ENCODE data around the gene DNHD1. TPM values are rescaled to one million over a fixed set of nuclear protein-coding genes. Genes with fewer than 3 reads are reported as not detected.

Gene DNHD1
- total RNA-seq, 1 donor from 2014 or later, result 5.0 TPM

DNA sequence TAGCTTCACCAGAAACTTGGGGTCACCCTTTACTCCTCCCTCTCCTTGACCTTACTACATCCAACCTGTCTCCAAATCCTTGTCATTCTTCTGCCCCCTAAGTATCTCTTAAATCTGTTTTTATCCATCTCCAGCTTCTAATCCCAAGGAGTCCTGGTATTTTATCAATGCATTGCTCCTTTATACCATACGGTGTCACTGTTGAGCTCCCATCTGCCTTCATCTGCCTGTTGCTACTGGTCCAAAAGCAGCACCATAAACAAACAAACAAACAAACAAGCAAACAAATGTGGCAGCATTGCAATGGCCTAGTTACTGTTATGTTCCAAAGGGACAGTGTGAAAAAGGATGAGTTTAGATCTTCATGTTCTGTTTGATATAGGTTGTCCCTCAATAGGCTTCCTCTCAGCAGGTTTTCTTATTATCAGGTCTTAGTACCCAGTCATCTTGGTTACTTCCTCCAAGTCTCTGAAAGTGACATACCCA is 34.2 kb downstream of the DNHD1 start:
- Mint-ChIP-seq H3K4me1 (no peaks in the 10 kb centered on the region), H3K27me3 (ENCODE audit: insufficient read depth, low read depth) (peaks cover 2% of the 10 kb centered on the region), H3K4me3 (no peak overlapping the region)

DNA sequence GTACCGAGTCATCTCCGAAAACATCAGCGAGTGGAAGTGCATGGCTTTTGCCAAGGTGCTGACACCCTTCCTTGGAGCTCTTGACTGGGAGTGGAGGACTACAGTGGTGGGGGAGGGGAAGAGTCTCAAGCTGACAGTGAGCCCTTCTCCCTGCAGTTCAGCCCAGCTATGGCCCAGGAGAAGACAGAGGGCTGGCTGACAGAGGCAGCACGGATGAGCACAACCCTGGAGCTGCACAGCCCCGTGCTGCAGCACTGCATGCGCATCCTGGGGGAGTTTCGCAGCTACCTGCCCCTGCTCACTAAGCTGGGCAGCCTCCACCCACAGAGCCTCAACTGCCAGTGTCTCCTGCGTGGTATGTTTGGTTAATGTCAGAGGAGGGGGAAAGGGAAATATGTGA is 41.4 kb downstream of the DNHD1 start:
- Histone ChIP-seq H3K4me1 (peaks cover 10% of the 10 kb centered on the region), H3K9ac (no peak overlapping the region), H3K79me2 (ENCODE audit: low read depth) (no peaks in the 10 kb centered on the region), H3K36me3 (no peaks in the 10 kb centered on the region), H3F3A (ENCODE audit: low read depth) (peaks cover 4% of the 10 kb centered on the region), H3K27me3 (no peaks in the 10 kb centered on the region), H3K4me3 (no peak overlapping the region), H4K20me1 (ENCODE audit: low read depth) (no peaks in the 10 kb centered on the region), H3K27ac (no peak overlapping the region), H3K9me3 (ENCODE audit: low read depth) (no peaks in the 10 kb centered on the region), H2AFZ (replicated peaks) (no peak overlapping the region), H3K4me2 (peak overlapping the region; percentile 53)
- TF ChIP-seq EZH2 (IDR thresholded peaks at IDR 0.05) (no peak), EZH2phosphoT487 (IDR thresholded peaks at IDR 0.05) (no peak)
- TF ChIP-seq, protein P1, sequence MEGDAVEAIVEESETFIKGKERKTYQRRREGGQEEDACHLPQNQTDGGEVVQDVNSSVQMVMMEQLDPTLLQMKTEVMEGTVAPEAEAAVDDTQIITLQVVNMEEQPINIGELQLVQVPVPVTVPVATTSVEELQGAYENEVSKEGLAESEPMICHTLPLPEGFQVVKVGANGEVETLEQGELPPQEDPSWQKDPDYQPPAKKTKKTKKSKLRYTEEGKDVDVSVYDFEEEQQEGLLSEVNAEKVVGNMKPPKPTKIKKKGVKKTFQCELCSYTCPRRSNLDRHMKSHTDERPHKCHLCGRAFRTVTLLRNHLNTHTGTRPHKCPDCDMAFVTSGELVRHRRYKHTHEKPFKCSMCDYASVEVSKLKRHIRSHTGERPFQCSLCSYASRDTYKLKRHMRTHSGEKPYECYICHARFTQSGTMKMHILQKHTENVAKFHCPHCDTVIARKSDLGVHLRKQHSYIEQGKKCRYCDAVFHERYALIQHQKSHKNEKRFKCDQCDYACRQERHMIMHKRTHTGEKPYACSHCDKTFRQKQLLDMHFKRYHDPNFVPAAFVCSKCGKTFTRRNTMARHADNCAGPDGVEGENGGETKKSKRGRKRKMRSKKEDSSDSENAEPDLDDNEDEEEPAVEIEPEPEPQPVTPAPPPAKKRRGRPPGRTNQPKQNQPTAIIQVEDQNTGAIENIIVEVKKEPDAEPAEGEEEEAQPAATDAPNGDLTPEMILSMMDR (IDR thresholded peaks at IDR 0.05), result no peak
- Mint-ChIP-seq H3K27me3 (ENCODE audit: insufficient read depth, low read depth) (peaks cover 2% of the 10 kb centered on the region), H3K4me1 (no peaks in the 10 kb centered on the region), H3K27ac (no peak overlapping the region), H3K36me3 (peaks cover 4% of the 10 kb centered on the region), H3K4me3 (no peak overlapping the region), H3K9me3 (no peaks in the 10 kb centered on the region)
- DNase-seq (ENCODE audit: low spot score), result peak; percentile 16

More for the DNA sequence above, 34.2 kb downstream of the DNHD1 start:
- Mint-ChIP-seq H3K27ac (no peak overlapping the region), H3K9me3 (no peaks in the 10 kb centered on the region), H3K36me3 (peaks cover 1% of the 10 kb centered on the region)
- H3K4me1 ChIP-seq, result no peaks in the 10 kb centered on the region
- no peaks in the 10 kb centered on the region for H3K9me3 ChIP-seq (ENCODE audit: low read depth)
- H3K36me3 ChIP-seq, result no peaks in the 10 kb centered on the region
- H3K4me2 ChIP-seq, result no peak overlapping the region
- H3K4me3 ChIP-seq, result no peak overlapping the region
- DNase-seq (ENCODE audit: low spot score), result peak; percentile 59
- H2AFZ ChIP-seq (replicated peaks), result no peak overlapping the region
- TF ChIP-seq EZH2phosphoT487 (IDR thresholded peaks at IDR 0.05) (no peak), EZH2 (IDR thresholded peaks at IDR 0.05) (no peak)
- TF ChIP-seq, protein P1 (IDR thresholded peaks at IDR 0.05), result peak; percentile 83
- H3F3A ChIP-seq (ENCODE audit: low read depth), result peaks cover 8% of the 10 kb centered on the region
- H3K27ac ChIP-seq, result no peak overlapping the region
- no peaks in the 10 kb centered on the region for H4K20me1 ChIP-seq (ENCODE audit: low read depth)
- no peaks in the 10 kb centered on the region for H3K79me2 ChIP-seq (ENCODE audit: low read depth)
- H3K27me3 ChIP-seq, result no peaks in the 10 kb centered on the region
- H3K9ac ChIP-seq, result no peak overlapping the region

DNA sequence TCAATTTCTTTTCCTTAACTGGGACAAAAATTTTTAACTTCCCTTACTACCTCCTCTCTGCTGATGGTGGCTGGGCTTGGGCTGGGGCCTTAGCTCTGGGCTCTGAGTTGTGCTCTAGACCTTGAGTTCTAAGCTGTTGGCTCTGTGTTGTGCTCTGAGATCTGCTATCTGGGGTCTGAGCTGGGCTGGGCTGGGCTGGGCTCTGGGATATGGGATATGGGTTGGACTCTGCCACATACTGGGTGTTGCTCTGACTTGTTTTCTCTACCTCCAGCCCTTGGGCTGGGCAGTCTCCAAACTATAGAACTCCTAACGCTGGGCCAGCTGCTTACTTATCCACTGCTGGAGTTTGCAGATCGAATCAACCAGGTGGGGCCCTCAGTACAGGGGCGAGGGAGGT is 41.9 kb downstream of the DNHD1 start:
- H3K36me3 ChIP-seq, result no peaks in the 10 kb centered on the region
- H3K36me3 Mint-ChIP-seq, result peaks cover 3% of the 10 kb centered on the region

More for the DNA sequence above, 41.9 kb downstream of the DNHD1 start:
- H3K9me3 Mint-ChIP-seq, result no peaks in the 10 kb centered on the region
- H4K20me1 ChIP-seq (ENCODE audit: low read depth), result no peaks in the 10 kb centered on the region
- no peaks in the 10 kb centered on the region for H3K4me1 Mint-ChIP-seq
- H3K4me1 ChIP-seq, result peaks cover 10% of the 10 kb centered on the region
- peak overlapping the region; percentile 53 for H3K4me2 ChIP-seq
- H3K9ac ChIP-seq, result no peak overlapping the region
- H3K79me2 ChIP-seq (ENCODE audit: low read depth), result no peaks in the 10 kb centered on the region
- H3K4me3 ChIP-seq, result no peak overlapping the region
- H3F3A ChIP-seq (ENCODE audit: low read depth), result peaks cover 4% of the 10 kb centered on the region
- no peaks in the 10 kb centered on the region for H3K27me3 ChIP-seq
- no peak overlapping the region for H3K4me3 Mint-ChIP-seq
- H3K27ac ChIP-seq, result no peak overlapping the region
- no peak overlapping the region for H3K27ac Mint-ChIP-seq
- TF ChIP-seq EZH2phosphoT487 (IDR thresholded peaks at IDR 0.05) (no peak), EZH2 (IDR thresholded peaks at IDR 0.05) (no peak)
- TF ChIP-seq, protein P1 (IDR thresholded peaks at IDR 0.05), result no peak
- peaks cover 2% of the 10 kb centered on the region for H3K27me3 Mint-ChIP-seq (ENCODE audit: insufficient read depth, low read depth)
- H3K9me3 ChIP-seq (ENCODE audit: low read depth), result no peaks in the 10 kb centered on the region
- DNase-seq (ENCODE audit: low spot score), result no peak
- no peak overlapping the region for H2AFZ ChIP-seq (replicated peaks)

All from neural progenitor cell (in vitro differentiated cells).